Activated CD8-positive, alpha-beta T cell treated with anti-CD3 and anti-CD28 coated beads for 36 hours (primary cell): ENCODE data around the gene LOXL3. TPM values are rescaled to one million over a fixed set of nuclear protein-coding genes. Genes with fewer than 3 reads are reported as not detected.

ENCODE experiments used
- ATAC-seq: fragments of 200-7000 bp; cut with Tn5 transposase; one replicate; pipeline ENCODE4 v1.10.0; 2021; ENCODE audit warnings: mild to moderate bottlenecking, moderate library complexity
- CTCF ChIA-PET: fragments of 350-600 bp; sonication (Branson Sonifier 250); formaldehyde crosslinking; loops from one replicate; lab custom pipeline; 2021; ENCODE audit warnings: antibody characterized with exemption; lab: Charles Lee
- POLR2A ChIA-PET: fragments of 350-600 bp; sonication (Branson Sonifier 250); formaldehyde crosslinking; loops from one replicate; lab custom pipeline; 2021; ENCODE audit warnings: antibody characterized with exemption; lab: Charles Lee
- DNase-seq: peaks from one replicate; pipeline ENCODE4 v3.0.0-alpha.2; 2020
- H3K27ac Mint-ChIP-seq: one replicate; pipeline ENCODE4 v1.8.0; 2021; ENCODE audit warnings: mild to moderate bottlenecking, mixed read lengths
- H3K27me3 Mint-ChIP-seq: one replicate; pipeline ENCODE4 v1.8.0; 2021; ENCODE audit warnings: mixed read lengths
- H3K36me3 Mint-ChIP-seq: one replicate; pipeline ENCODE4 v1.8.0; 2021; ENCODE audit warnings: low read depth, mixed read lengths
- H3K4me1 Mint-ChIP-seq: one replicate; pipeline ENCODE4 v1.8.0; 2021; ENCODE audit warnings: low read depth, mixed read lengths
- H3K4me3 Mint-ChIP-seq: one replicate; pipeline ENCODE4 v1.8.0; 2021; ENCODE audit warnings: mild to moderate bottlenecking, moderate library complexity, mixed read lengths
- H3K9me3 Mint-ChIP-seq: one replicate; pipeline ENCODE4 v1.8.0; 2021; ENCODE audit warnings: mixed read lengths
- CTCF ChIP-seq: fragments of 200-600 bp; IDR thresholded peaks from one replicate; pipeline ENCODE4 v1.8.0; 2022; ENCODE audit warnings: antibody characterized with exemption, mild to moderate bottlenecking
- intact Hi-C: fragments of 100-400 bp; cut with micrococcal nuclease; formaldehyde crosslinking; loops from one replicate; pipeline ENCODE4 v1.10.0; 2022
- total RNA-seq, 2 experiments: library from RNA; stranded (reverse); gene quantifications; one replicate each; pipeline ENCODE4 v1.2.3, GENCODE V29; 2021

Gene LOXL3
- total RNA-seq, 2 experiments from 2014 or later = 0.38 to 0.60 TPM

- ChIA-PET CTCF (interaction anchor here (1.1 to 1.7 kb wide), 4 partner anchors 11 to 301 kb away, joined by 3 to 5 read pairs (median 4); no protein-coding TSS in a partner anchor), POLR2A (interaction anchor here (0.7 to 1.2 kb wide), 3 partner anchors 17 to 68 kb away, joined by 3 to 5 read pairs (median 3); partner anchors contain the start of genes AUP1 and HTRA2)
- ATAC-seq = no peak
- no peak overlapping the region for H3K27ac Mint-ChIP-seq
- H3K9me3 Mint-ChIP-seq = no peaks in the 10 kb centered on the region
- H3K4me1 Mint-ChIP-seq = peaks cover 7% of the 10 kb centered on the region
- DNase-seq = no peak
- no peak overlapping the region for H3K4me3 Mint-ChIP-seq
- TF ChIP-seq CTCF = no peak
- intact Hi-C loops = no loop called here
- no peaks in the 10 kb centered on the region for H3K36me3 Mint-ChIP-seq
- H3K27me3 Mint-ChIP-seq = peaks cover 48% of the 10 kb centered on the region
These were observed 3.5 kb downstream of the LOXL3 start for GRCh38 chr2:74550231-74550630.

GRCh38 chr2:74548900-74549826 is 4.6 kb downstream of the LOXL3 start:
- peak overlapping the region; percentile 66 for H3K4me3 Mint-ChIP-seq
- no peak for TF ChIP-seq CTCF
- peaks cover 52% of the 10 kb centered on the region for H3K27me3 Mint-ChIP-seq
- intact Hi-C loops = no loop called here
- H3K36me3 Mint-ChIP-seq = no peaks in the 10 kb centered on the region
- H3K27ac Mint-ChIP-seq = no peak overlapping the region
- DNase-seq (peak; percentile 37), ATAC-seq (peak; percentile 65)
- no peaks in the 10 kb centered on the region for H3K9me3 Mint-ChIP-seq
- CTCF ChIA-PET = interaction anchor here (1.1 to 1.7 kb wide), 4 partner anchors 10 to 299 kb away, joined by 3 to 5 read pairs (median 4); no protein-coding TSS in a partner anchor
- peaks cover 7% of the 10 kb centered on the region for H3K4me1 Mint-ChIP-seq
- POLR2A ChIA-PET = interaction anchor here (0.9 to 1.2 kb wide), 2 partner anchors 16 to 36 kb away, joined by 4 to 5 read pairs; no protein-coding TSS in a partner anchor

- H3K36me3 Mint-ChIP-seq = no peaks in the 10 kb centered on the region
- intact Hi-C loops = no loop called here
- ATAC-seq = no peak
These were observed 5.3 kb downstream of the LOXL3 start for GRCh38 chr2:74548285-74548899.

GRCh38 chr2:74546004-74546403 is 7.7 kb downstream of the LOXL3 start:
- intact Hi-C loops = no loop called here
- DNase-seq (no peak), ATAC-seq (no peak)
- Mint-ChIP-seq H3K4me1 (no peaks in the 10 kb centered on the region), H3K9me3 (no peaks in the 10 kb centered on the region), H3K27ac (no peak overlapping the region), H3K27me3 (peaks cover 44% of the 10 kb centered on the region), H3K36me3 (no peaks in the 10 kb centered on the region), H3K4me3 (no peak overlapping the region)
- ChIA-PET CTCF (interaction anchor here (1.0 to 3.1 kb wide), 7 partner anchors 13 to 64 kb away, joined by 3 to 21 read pairs (median 7); partner anchors contain the start of genes CCDC142 and TTC31), POLR2A (no interaction called here)
- TF ChIP-seq CTCF = no peak

More at GRCh38 chr2:74548285-74548899, 5.3 kb downstream of the LOXL3 start:
- Mint-ChIP-seq H3K4me3 (peak overlapping the region; percentile 59), H3K4me1 (peaks cover 5% of the 10 kb centered on the region), H3K27me3 (peaks cover 52% of the 10 kb centered on the region), H3K9me3 (no peaks in the 10 kb centered on the region), H3K27ac (no peak overlapping the region)
- CTCF ChIA-PET = interaction anchor here (1.1 kb wide), 1 partner anchor 17 kb away, joined by 4 read pairs; no protein-coding TSS in a partner anchor
- TF ChIP-seq CTCF = no peak
- POLR2A ChIA-PET = interaction anchor here (1.2 kb wide), 1 partner anchor 37 kb away, joined by 4 read pairs; no protein-coding TSS in a partner anchor
- DNase-seq = no peak
